Hippocampal formation (tissue), 2 donors: ENCODE results near the gene DOCK3.

Experiments
- DNase-seq, 2 donors: peaks; one replicate each; lab custom pipeline; 2025; lab: John Stamatoyannopoulos, UW

The DOCK3 gene

DNA sequence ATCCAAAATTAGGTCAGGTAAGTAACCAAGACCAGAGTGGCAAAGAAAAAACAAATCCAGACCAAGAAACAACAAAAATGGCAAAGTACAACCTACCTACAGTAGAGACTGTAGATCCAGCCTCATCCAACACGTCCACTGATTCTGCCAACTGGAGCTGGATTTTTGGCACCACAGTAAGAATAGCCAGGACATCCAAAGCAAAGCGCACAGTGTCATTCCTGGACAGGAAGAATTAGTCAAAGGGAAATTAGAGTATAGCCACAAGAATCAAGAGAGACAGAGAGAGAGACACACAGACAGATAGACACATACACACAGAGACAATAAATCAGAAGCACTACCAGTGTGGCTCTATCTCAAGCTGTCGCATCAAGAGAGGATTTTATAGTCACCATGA, 747.5 kb downstream of the DOCK3 start:
- no peak for DNase-seq

DNA sequence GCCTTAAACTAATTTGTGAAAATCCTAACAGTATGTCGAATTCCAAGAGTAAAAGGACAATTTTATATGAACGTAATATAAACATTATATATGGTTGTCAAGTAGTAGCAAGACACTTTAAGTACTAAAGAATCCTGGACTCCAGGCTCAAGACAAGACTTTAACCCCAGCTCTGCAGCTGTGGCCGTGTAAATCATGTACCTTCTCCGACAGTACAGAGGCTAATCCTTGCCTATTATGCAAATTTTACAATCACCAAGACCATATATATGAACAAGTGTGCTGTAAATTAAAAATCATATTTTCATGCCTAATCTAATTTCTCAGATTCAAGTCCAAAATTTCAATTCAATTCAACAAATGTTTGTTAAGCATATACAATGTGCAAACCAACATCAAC, 752.2 kb downstream of the DOCK3 start:
- DNase-seq: no peak

DNA sequence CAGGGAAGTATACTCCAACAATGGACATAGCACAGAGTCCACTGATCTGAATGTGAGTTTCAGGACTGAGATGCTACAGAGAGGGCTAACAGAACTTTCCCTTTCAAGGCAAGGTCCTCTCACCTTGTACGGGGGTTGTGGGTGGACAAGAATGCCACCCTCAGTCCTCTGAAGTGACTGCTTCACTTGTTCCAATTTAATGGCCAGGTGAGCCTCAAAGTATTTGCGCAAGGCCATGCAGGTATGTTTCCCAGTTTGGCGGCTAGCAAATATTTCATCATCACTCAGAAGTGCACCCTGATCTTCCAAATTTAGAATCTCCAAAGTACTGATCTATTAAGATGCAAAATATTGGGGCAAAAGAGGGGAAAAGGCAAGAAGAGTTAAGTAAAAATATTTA, 754.4 kb downstream of the DOCK3 start:
- DNase-seq: no peak
